ENCODE results near the gene PPP2R5B.

The PPP2R5B gene

DNA sequence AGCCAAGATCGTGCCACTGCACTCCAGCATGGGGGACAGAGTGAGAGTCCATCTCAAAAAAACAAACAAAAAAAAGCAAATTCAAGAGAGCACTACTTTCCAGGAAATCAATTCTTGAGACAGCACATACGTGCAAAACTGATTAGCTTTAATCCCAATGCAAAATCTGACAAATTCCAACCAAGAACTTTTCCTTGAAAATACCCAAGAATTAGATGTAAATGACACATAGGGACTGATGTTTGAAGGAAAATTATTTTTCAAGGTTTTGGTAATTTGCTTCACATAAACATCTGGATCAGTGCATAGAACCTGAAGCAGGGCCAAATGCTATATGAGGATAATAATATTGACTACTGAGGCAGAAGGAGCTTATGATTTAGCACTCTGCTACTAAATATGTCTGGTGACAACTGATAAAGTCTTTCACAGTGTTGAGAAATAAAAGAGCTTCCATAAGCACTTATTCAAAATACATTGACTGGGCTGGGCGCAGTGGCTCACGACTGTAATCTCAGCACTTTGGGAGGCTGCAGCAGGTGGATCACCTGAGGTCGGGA lies 38.7 kb downstream of the PPP2R5B start:
- no peak overlapping the region for H3K4me3 ChIP-seq (replicated peaks; ENCODE audit: insufficient read depth, low read length)
- H3K27ac ChIP-seq (replicated peaks) = no peak overlapping the region
- H3K27me3 ChIP-seq (ENCODE audit: insufficient read depth, poor library complexity, severe bottlenecking) = no peaks in the 10 kb centered on the region
- DNase-seq (ENCODE audit: low read depth in 1 of 2, low spot score in 1 of 2) = no peak
- TF ChIP-seq CTCF (IDR thresholded peaks at IDR 0.05; ENCODE audit: insufficient read depth, low read length) (no peak), GABPA (IDR thresholded peaks at IDR 0.05; ENCODE audit: low read depth) (no peak), REST (IDR thresholded peaks at IDR 0.05; ENCODE audit: insufficient replicate concordance, low read depth) (no peak), POLR2AphosphoS5 (IDR thresholded peaks at IDR 0.05; ENCODE audit: low read depth) (no peak), SPI1 (IDR thresholded peaks at IDR 0.05; ENCODE audit: borderline replicate concordance, low read depth) (no peak)

GRCh38 chr11:64967375-64967774 lies 42.9 kb downstream of the PPP2R5B start:
- no peak overlapping the region for H3K27ac ChIP-seq (replicated peaks)
- H3K27me3 ChIP-seq (ENCODE audit: insufficient read depth, poor library complexity, severe bottlenecking) = peaks cover 9% of the 10 kb centered on the region
- DNase-seq (ENCODE audit: low read depth in 1 of 2, low spot score in 1 of 2) = no peak
- no peak overlapping the region for H3K4me3 ChIP-seq (replicated peaks; ENCODE audit: insufficient read depth, low read length)
- TF ChIP-seq REST (IDR thresholded peaks at IDR 0.05; ENCODE audit: insufficient replicate concordance, low read depth) (no peak), POLR2AphosphoS5 (IDR thresholded peaks at IDR 0.05; ENCODE audit: low read depth) (no peak), SPI1 (IDR thresholded peaks at IDR 0.05; ENCODE audit: borderline replicate concordance, low read depth) (no peak), GABPA (IDR thresholded peaks at IDR 0.05; ENCODE audit: low read depth) (no peak), CTCF (IDR thresholded peaks at IDR 0.05; ENCODE audit: insufficient read depth, low read length) (no peak)

DNA sequence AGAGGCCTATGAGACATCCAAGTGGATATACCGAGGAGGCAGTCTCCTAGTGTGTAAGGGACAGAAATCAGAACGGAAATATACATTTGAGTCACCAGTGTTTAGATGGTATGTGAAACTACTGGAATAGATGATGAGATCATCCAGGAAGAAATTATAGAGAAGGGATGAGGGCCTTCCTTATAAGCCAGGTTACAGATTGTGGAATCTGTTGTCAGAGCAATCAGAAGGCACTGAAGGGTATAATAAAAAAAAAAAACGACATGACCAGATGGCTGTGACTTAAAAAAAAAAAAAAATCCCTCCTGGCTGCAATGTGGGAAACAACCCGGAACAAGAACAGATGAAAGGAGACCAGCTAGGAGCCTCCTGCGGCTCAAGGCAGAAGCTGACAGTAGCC lies 44.7 kb downstream of the PPP2R5B start:
- Histone ChIP-seq H3K27ac (replicated peaks) (no peak overlapping the region), H3K27me3 (ENCODE audit: insufficient read depth, poor library complexity, severe bottlenecking) (peaks cover 9% of the 10 kb centered on the region), H3K4me3 (replicated peaks; ENCODE audit: insufficient read depth, low read length) (no peak overlapping the region)
- TF ChIP-seq REST (IDR thresholded peaks at IDR 0.05; ENCODE audit: insufficient replicate concordance, low read depth) = no peak
- TF ChIP-seq POLR2AphosphoS5 (IDR thresholded peaks at IDR 0.05; ENCODE audit: low read depth) = no peak
- TF ChIP-seq SPI1 (IDR thresholded peaks at IDR 0.05; ENCODE audit: borderline replicate concordance, low read depth) = no peak
- TF ChIP-seq GABPA (IDR thresholded peaks at IDR 0.05; ENCODE audit: low read depth) = no peak
- no peak for TF ChIP-seq CTCF (IDR thresholded peaks at IDR 0.05; ENCODE audit: insufficient read depth, low read length)
- DNase-seq (ENCODE audit: low read depth in 1 of 2, low spot score in 1 of 2) = no peak
